HG03442 (cell line): ENCODE data around the gene SYNC.
A peak's percentile ranks its signal among the peaks of the same experiment; 100 is the strongest.
"Not testable (repeated sequence)": the region's sequence is repeated elsewhere in the genome, so short reads cannot be mapped to it uniquely, and the experiment has no call there.

Experiments used
- ATAC-seq: cut with Tn5 transposase; IDR thresholded peaks from one replicate; pipeline ENCODE4 v1.9.1; 2021; ENCODE audit warnings: mild to moderate bottlenecking, moderate library complexity; ENCODE audit not compliant: unreplicated experiment

The SYNC gene

GRCh38 chr1:32695098-32695904, 7.3 kb downstream of the SYNC start:
- ATAC-seq, result no peak

- no peak for ATAC-seq
Measured at GRCh38 chr1:32693455-32694174, 9.0 kb downstream of the SYNC start.

- no peak for ATAC-seq
Measured at GRCh38 chr1:32686387-32686786, 16.2 kb downstream of the SYNC start.

- no peak for ATAC-seq
Measured at GRCh38 chr1:32685498-32685897, 17.1 kb downstream of the SYNC start.

GRCh38 chr1:32684167-32684811, 18.3 kb downstream of the SYNC start:
- ATAC-seq, result no peak

- ATAC-seq, result no peak
Measured at GRCh38 chr1:32683397-32683796, 19.2 kb downstream of the SYNC start.

GRCh38 chr1:32681999-32682398, 20.6 kb downstream of the SYNC start:
- ATAC-seq, result no peak

DNA sequence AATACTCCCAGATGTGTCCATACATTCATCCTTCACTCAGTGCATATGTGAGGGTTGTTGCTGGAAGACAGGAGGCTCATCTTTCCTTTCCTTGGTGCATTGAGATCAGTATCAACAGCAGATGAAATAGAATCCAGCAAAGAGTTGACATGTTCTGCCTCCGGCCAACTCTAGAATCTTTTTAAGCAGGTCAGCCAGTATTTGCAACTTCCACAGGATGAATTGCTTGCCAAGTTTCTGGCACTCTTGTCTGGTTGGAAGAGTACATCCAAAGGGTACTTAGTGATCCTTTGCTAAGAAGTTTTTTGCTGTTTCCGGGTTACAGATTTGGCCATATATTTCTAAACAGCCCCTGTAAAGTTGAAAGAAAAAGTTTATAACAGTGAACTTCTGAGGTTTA, 21.1 kb downstream of the SYNC start:
- no peak for ATAC-seq

DNA sequence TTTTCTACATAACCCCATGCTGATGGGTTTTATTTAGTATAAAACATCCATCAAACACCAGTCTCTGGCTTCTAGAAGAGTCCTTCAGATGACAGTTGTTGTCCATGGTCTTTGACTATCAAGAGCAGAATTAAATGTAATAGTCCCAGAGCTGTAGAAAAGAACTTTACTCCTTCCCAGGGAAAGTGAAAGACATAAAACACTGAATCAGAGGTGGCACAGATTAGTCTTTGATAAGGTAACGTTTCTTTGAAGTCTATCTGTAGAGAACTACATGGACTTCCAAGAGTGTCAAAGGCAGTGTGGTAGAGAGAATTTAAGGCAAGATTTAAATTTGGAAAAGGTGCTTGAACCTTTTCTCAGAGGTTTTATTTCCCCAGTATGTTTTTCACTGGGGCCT, 21.9 kb downstream of the SYNC start:
- ATAC-seq, result no peak

GRCh38 chr1:32679993-32680392, 22.6 kb downstream of the SYNC start:
- ATAC-seq, result not testable (repeated sequence)

GRCh38 chr1:32676945-32677344, 25.6 kb downstream of the SYNC start:
- ATAC-seq, result no peak

DNA sequence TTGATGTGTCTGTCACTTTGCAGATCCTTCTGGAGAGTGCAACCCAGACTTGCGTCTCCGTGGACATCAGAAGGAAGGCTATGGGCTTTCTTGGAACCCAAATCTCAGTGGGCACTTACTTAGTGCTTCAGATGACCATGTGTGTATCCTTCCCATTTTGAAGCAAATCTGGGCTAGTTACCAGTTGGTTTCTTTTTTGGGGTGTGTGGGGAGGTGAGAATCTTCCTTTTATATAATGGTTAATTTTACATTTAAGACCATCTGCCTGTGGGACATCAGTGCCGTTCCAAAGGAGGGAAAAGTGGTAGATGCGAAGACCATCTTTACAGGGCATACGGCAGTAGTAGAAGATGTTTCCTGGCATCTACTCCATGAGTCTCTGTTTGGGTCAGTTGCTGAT, 33.9 kb downstream of the SYNC start:
- ATAC-seq, result not testable (repeated sequence)

- no peak for ATAC-seq
Measured at GRCh38 chr1:32666901-32667566, 35.5 kb downstream of the SYNC start.

GRCh38 chr1:32665915-32666314, 36.7 kb downstream of the SYNC start:
- no peak for ATAC-seq

GRCh38 chr1:32659581-32659980, 43.0 kb downstream of the SYNC start:
- no peak for ATAC-seq

GRCh38 chr1:32652244-32652962, 50.2 kb downstream of the SYNC start:
- ATAC-seq, result no peak

DNA sequence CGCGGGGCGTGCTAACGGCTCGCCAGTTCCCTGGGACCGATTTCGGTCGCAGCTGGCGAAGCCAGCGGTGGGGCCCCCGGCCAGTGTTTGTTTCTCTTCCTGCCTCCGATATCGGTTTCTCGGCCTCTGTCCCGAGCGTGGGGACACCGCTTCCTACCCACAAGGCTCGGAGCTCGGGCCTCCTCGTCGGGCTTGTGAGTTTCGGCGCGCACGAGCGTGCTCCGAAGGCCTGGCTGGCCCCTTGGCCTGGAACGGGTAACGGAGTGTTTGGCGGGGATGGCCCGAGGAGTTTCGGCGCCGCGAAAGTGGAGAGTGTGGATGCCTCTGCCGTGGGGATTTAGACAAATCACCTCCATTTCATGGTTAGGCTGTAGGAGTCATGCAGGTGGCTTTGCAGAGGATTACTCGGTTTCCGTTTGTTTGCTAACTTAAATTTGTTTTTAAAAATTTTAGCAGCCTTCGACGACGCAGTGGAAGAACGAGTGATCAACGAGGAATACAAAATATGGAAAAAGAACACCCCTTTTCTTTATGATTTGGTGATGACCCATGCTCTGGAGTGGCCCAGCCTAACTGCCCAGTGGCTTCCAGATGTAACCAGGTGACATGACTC, 51.0 kb downstream of the SYNC start:
- ATAC-seq, result no peak

GRCh38 chr1:32650752-32651460, 51.7 kb downstream of the SYNC start, which contains the start of gene RBBP4:
TSS of gene RBBP4 (plus strand) at chr1:32651208. CDS start at chr1:32651307, 99 bp downstream.
- peak; percentile 86 for ATAC-seq

DNA sequence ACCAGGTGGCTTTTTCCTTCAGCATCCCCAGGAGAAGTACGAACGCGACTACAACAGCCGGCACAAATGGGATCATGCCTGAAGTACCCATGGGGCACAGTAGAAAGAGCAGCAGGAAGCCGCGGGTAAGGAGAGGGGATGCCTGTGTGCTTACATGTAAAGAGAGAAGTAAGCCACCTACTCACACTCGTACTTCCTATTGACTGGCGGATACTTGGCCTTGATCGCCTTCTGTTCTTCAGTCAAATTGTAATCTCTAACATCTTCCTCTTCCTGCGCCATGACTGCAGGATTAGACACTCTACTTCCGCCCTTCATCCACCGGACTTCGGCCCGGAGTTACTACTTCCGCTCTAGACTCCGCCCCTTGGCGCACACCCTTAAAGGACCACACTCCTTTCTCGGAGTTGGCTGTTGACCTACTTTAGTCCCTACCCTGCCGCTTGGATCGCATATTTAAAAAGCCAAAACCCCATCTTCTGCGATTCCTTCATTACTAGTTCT, 52.3 kb downstream of the SYNC start, which contains the start of gene ZBTB8OS:
ZBTB8OS (minus strand) TSS at position 303 of the 504 bp plus-strand sequence; CDS start at position 282, 21 bp downstream.
- ATAC-seq, result no peak
